Measurements from ENCODE around the gene SH2D1A. TPM values are rescaled to one million over a fixed set of nuclear protein-coding genes. Genes with fewer than 3 reads are reported as not detected.
"Not testable (repeated sequence)": the region's sequence is repeated elsewhere in the genome, so short reads cannot be mapped to it uniquely, and the experiment has no call there.

The SH2D1A gene
- total RNA-seq (2014; rRNA removed; shearing (Covaris generic)) = 0.13 TPM in 1 of 2 replicates, not detected in the other
- polyA plus RNA-seq (2015; cell fraction: cytosol; rRNA removed) = 0.19 and 0.23 TPM in 2 replicates
- polyA plus RNA-seq (2015; cell fraction: nucleus; rRNA removed) = 0.10 TPM in 1 of 2 replicates, not detected in the other

DNA sequence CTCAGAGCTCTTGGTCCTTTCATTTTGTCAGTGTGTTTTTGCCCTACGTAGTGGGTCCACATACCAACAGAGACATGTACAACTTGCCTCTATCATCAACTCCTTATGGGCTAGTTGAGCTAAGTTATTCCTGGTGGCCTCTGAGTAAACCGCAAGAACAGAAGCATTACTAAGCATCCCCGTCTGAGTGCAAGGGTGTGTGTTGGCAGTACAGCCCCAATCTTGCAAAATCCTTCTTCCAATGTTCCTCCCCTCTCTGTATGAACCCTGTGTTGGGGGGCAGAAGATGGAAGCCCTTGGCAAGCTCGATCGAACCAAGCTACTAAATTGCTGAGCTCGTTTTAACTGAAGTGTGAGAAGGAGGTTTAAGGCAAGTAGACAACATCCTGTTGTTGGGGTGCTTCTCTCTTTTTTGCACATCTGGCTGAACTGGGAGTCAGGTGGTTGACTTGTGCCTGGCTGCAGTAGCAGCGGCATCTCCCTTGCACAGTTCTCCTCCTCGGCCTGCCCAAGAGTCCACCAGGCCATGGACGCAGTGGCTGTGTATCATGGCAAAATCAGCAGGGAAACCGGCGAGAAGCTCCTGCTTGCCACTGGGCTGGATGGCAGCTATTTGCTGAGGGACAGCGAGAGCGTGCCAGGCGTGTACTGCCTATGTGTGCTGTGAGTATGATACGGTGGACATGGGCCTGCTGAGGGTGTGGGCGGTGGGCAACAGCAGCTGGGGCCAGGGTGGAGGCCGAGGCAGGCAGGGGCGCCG, at the start of gene SH2D1A:
TSS of gene SH2D1A (plus strand) at position 447 of the 760 bp plus-strand sequence. CDS start at position 527, 80 bp downstream.
- in situ Hi-C loops (cut with HindIII; ENCODE audit: low pct_unique_long_range_greater_than_20kb, low sequenced_read_pairs) = no loop called here
- no peak for DNase-seq (ENCODE audit: low read depth, low spot score)

DNA sequence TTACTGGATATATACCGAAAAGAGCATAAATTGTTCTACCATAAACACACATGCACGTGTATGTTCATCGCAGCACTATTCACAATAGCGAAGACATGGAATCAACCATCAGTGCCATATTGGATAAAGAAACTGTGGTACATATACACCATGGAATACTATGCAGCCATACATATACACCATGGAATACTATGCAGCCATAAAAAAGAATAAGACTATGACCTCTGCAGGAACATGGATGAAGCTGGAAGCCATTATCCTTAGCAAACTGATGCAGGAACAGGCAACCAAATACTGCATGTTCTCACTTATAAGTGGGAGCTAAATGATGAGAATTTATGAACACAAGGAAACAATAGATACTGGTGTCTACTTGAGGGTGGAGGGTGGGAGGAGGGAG, 47.0 kb upstream of the SH2D1A start:
- in situ Hi-C loops (cut with HindIII; ENCODE audit: low pct_unique_long_range_greater_than_20kb, low sequenced_read_pairs); DNase-seq (ENCODE audit: low read depth, low spot score): not testable (repeated sequence)

DNA sequence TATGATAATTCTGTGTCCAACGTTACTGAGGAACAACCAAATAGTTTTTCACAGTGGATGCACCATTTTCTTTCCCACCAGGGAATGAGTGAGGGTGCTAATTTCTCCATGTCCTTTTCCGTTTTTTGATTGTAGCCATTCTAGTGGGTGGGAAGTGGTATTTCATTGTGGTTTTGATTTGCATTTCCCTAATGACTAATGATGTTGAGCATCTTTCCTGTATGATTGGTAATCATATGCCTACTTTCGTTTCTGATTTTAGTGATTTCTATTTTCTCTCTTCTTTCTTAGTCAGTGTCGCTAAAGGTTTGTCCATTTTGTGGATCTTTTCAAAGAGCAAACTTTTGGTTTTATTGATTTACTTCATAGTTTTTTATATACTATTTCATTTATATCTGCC, 46.0 kb upstream of the SH2D1A start:
- in situ Hi-C loops (cut with HindIII; ENCODE audit: low pct_unique_long_range_greater_than_20kb, low sequenced_read_pairs) = no loop called here
- no peak for DNase-seq (ENCODE audit: low read depth, low spot score)

DNA sequence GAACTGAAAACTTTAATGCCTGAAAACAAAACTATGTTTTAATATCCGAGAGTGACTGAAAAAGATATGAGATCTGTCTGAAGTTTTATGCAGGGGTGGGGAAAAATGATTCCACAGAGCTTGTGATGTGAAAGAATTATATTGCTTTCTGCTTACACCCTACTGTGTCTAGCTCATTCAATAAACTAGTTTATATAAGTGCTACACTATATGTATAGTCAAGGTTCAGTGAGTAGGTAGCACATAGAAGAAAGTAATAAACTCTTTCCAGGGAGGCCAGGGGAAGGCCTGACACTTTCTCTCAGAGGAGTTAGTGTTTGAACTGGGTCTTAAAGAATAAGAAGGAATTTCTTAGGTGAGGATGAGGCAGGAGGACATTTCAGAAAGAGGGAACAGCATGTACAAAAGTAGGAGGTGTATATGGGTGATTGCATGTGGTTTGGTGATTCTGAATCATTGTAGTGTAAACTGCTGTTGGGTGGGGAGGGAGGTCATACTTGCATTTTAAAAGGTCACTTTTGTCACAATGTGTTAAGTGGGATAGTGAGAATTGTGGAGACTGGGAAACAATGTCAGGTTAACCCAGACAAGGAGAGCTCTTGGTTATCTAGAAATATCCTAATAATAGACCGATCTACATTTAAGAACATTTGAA, 39.0 kb upstream of the SH2D1A start:
- in situ Hi-C loops (cut with HindIII; ENCODE audit: low pct_unique_long_range_greater_than_20kb, low sequenced_read_pairs) = no loop called here
- no peak for DNase-seq (ENCODE audit: low read depth, low spot score)

DNA sequence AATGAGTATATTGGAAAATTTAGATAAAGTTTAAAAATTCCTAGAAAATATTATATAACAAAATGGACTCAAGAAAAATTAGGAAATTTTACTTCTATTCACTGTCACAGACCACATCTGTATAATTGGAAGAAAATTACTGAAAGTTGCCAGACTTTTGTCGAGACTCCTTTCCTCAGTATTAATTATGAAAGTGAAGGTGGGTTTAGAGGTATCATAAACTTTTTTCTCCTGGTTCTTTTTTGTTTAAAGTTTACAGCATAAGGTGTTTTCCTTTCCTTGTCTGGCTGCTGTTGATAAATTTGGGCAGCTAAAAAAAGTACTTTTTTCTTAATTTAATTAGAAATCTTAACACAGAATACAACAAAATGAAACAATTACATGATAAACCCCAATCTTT, 20.6 kb upstream of the SH2D1A start:
- in situ Hi-C loops (cut with HindIII; ENCODE audit: low pct_unique_long_range_greater_than_20kb, low sequenced_read_pairs) = no loop called here
- DNase-seq (ENCODE audit: low read depth, low spot score) = no peak

DNA sequence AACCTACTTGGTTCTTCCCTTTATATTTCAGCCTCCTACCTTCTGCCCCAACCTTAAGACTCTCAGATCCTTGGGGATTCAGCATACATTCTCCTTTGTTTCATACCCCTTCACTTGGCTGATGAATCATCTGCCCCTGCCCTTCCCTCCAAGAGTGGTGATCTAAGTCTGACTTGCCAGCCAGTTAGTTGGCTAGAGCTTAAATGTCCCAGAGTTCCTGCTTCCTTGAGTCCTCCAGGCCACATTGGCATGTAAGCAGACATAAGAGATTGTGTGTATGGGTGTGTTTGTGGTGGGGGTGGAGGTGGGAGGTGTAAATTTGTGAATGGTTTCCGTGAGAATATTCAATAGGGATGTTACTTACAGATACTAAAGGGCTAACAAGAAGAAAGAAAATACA, 17.6 kb upstream of the SH2D1A start:
- DNase-seq (ENCODE audit: low read depth, low spot score) = peak; percentile 90
- in situ Hi-C loops (cut with HindIII; ENCODE audit: low pct_unique_long_range_greater_than_20kb, low sequenced_read_pairs) = no loop called here

DNA sequence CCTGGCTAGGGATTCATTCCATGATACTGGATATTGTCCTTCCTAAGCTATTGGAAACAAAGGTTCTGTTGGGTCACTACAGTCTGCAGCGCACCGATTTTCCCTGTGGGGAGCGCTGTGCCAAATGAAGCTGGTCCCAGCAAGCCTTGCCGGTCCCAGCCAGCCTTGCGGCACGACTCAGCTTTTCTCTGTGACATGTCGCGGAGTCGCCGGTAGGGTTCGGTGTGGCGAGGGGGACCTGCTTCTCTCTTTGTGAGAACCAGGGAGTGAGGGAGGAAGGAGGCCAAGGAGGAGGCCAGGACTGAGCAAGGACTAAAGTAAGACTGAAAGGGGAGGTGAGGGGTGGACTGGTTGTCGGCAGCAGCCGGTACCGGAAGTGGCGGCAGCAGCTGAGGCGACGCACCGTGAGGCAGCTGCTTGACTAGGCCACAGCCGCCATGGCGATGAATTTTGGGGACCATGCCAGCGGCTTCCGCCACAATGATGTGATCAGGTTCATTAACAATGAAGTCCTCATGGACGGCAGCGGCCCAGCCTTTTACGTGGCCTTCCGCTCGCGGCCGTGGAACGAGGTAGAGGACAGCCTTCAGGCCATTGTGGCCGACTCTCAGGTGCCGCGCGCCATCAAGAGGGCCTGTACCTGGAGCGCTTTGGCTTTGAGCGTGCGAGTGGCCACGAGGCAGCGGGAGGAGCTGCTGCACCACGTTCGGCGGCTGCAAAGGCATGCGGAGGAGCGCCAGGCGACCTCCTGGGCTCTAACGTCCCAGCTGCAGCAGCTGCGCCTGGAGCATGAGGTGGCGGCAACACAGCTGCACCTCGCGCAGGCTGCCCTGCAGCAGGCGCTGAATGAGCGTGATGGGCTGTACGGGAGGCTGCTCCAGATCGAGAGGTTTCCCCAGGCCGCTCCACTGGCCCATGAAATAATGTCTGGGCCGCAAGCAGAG, 13.6 kb upstream of the SH2D1A start, which contains the start of gene TEX13D:
TSS of gene TEX13D (plus strand) at position 180 of the 944 bp plus-strand sequence. CDS start at position 438, 258 bp downstream.
- in situ Hi-C loops (cut with HindIII; ENCODE audit: low pct_unique_long_range_greater_than_20kb, low sequenced_read_pairs) = no loop called here
- no peak for DNase-seq (ENCODE audit: low read depth, low spot score)

DNA sequence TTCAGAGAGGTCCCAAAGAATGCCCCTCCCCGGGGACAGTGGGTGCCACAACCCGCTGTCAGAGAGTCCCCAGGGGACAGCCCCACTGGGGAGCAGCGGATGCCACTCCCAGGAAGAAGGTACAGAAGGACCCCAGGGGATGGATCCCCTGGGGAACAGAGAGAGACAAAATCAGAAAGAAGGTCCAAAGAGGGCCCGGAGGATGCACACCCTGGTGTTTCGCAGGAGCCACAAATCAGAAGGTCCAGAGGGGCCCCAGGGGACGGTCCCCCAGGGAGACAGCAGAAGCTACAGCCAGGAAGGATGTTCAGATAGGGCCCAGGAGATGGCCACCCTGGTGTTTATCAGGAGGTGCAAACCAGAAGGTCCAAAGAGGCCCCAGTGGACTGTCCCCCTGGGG, 12.5 kb upstream of the SH2D1A start:
- DNase-seq (ENCODE audit: low read depth, low spot score) = no peak
- in situ Hi-C loops (cut with HindIII; ENCODE audit: low pct_unique_long_range_greater_than_20kb, low sequenced_read_pairs) = no loop called here

DNA sequence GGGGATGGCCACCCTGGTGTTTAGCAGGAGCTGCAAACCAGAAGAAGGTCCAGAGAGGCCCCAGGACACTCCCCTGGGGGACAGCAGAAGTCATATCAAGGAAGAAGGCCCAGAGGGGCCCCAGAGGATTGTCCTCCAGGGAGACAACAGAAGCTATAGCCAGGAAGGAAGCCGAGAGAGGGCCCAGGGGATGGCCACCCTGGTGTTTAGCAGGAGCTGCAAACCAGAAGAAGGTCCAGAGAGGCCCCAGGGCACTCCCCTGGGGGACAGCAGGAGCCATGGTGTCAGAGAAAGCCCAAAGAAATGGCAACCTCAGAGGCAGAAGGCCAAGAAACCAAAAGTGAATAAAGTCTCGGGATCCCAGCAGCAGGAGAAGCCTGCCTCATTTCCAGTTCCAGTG, 11.8 kb upstream of the SH2D1A start:
- in situ Hi-C loops (cut with HindIII; ENCODE audit: low pct_unique_long_range_greater_than_20kb, low sequenced_read_pairs); DNase-seq (ENCODE audit: low read depth, low spot score): not testable (repeated sequence)

DNA sequence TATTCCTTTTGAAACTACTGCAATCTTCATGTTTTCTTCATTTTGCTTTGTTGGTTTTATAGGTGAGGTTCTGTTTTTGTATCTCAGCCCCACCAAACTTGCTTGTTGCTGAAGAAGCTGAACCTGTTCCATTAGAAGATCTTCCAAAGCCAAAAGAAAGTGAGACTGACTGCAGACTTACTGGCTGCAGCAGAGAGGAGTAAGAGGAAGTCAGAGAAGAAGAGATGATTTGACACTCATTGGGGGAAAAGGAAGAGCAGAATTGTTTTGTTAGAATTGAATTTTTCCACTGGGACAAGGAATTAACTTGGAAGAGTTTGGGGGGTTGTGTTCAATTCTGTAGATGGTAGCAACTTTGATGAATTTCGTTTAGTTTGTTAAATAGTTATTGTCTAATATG, 10.8 kb upstream of the SH2D1A start:
- in situ Hi-C loops (cut with HindIII; ENCODE audit: low pct_unique_long_range_greater_than_20kb, low sequenced_read_pairs) = no loop called here
- DNase-seq (ENCODE audit: low read depth, low spot score) = no peak

DNA sequence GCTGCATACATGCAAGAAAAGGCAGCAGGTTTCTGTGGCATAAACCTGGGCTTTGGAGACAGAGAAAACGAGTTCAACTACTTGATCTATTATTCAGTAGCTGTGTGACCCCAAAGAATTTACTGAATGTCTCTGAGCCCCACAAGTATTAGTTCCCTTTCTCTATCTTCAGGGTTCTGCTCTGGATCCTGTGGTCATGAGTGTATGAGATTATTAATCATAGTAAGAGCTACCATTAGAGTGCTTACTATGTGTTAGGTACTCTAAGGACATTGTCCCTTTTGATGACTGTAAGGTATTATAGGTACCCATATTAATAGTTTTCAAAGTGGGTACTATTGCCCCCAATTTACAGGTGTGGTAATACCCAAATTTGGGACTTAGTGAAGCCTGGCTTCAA, 8.4 kb upstream of the SH2D1A start:
- DNase-seq (ENCODE audit: low read depth, low spot score) = no peak
- in situ Hi-C loops (cut with HindIII; ENCODE audit: low pct_unique_long_range_greater_than_20kb, low sequenced_read_pairs) = no loop called here

DNA sequence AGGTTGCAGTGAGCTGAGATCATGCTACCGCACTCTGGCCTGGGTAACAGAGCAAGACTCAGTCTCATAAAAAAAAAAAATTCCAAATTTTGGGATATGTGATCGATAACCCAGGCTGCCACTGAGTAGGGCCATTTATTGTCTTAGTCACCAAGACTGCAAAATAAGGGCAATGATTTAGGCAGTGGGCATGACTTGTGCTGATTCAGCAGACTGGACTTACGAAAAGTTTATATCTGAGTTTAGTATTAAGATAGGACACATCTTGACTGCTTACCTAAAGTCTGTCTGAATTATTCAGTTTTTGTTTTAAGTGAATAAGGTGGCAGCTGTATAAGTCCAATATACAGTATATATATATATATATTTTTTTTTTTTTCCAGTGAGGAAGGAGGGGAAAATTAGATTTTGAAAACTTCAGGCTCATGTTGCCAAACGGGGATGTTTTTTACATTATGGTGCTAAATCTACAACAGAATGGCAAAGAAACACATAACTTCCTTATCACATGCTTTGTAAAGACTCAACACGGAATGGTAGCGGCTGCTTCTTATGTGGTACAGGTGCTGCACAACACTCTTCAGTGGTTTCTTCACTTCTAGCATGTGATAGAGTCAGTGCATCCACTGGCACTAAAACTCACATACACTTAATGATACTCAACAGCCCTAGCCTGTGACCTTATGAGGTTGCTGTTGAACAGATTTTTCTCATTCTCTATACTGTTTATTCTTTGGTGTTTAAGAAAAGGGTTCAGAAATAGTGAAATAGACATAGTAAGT, 7.4 kb upstream of the SH2D1A start:
- in situ Hi-C loops (cut with HindIII; ENCODE audit: low pct_unique_long_range_greater_than_20kb, low sequenced_read_pairs) = no loop called here
- DNase-seq (ENCODE audit: low read depth, low spot score) = no peak

DNA sequence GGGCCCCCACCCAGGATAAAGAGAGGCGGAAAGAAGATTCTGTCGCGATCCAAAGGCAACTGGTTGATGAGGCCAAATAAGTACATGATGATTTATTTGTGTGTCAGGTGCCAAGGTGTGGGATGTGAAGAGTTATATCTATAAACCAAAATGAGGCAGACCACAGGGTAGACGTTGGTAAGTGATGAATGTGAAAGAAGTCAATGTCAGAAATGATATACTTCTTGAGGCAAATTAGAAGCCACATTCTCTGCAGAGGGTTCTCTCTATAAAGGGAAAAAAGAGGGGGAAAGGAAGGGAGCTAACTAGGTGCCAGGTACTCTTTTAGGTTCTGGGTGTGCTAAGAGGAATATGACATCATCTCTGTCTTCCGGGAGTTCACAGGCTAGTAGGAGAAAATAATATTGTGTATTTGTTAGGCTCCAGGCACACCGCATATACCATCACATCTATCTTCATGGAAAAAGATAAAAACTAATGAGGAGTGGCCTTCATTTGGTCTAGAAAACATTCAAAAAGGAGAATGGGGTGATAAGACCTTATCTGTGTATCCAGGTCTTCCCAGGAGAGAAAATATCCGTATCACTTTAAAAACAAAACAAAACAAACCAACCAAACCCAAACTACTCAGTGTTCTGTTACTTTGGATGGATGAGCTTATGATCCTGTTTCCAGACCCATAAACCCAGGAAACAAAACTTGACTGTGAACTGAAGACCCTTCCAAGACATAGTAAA, 4.8 kb upstream of the SH2D1A start:
- in situ Hi-C loops (cut with HindIII; ENCODE audit: low pct_unique_long_range_greater_than_20kb, low sequenced_read_pairs) = no loop called here
- no peak for DNase-seq (ENCODE audit: low read depth, low spot score)

DNA sequence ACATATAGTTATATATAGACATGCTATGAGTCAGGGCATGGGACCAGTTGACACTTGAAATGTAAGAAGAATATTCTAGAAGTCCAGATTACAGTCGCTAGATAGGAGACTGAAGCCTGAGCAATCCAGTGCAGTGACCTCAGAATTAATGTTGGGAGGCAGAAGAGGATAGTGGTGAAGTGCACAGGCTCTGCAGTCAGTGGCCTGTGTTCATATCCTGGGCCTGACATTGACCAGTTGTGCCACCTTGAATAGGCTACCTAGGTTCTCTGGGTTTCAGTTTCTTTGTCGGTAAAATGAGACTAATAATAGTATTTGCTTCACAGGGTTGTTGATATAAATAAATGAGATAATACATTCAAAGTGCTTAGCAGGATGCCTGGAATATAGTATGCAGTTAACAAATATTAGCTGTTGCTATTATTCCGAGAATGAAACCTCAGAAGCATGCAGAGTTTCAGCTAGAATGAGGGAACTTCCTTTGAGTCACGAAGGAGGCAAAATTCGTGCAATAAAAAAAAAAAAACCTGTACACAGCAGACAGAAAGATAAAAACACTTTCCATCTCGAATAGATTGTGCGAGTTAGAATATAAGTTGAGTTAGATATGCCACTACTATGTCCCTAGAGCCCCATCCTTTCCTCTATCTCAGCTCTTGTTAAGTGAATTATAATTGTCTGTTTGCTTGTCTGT, 4.0 kb upstream of the SH2D1A start:
- in situ Hi-C loops (cut with HindIII; ENCODE audit: low pct_unique_long_range_greater_than_20kb, low sequenced_read_pairs) = no loop called here
- DNase-seq (ENCODE audit: low read depth, low spot score) = no peak

DNA sequence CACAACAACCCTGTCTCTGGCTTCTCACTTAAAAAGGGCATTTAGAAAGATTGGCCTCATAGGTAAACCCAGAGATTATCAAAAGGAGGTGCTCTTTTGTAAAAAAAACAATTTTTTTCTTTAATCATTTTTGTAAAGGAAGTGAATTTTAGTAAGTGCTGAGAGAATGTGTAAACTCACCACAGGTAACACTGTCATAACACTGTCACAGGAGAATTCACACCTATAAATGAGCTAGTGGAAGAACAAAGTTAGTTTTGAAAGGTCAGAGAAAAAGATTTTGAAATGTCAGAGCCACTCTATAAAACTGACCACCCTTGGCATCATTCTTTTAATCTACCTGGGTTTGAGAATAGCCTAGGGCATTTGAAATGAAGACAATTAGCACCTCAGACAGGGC, 3.3 kb upstream of the SH2D1A start:
- in situ Hi-C loops (cut with HindIII; ENCODE audit: low pct_unique_long_range_greater_than_20kb, low sequenced_read_pairs) = no loop called here
- no peak for DNase-seq (ENCODE audit: low read depth, low spot score)

DNA sequence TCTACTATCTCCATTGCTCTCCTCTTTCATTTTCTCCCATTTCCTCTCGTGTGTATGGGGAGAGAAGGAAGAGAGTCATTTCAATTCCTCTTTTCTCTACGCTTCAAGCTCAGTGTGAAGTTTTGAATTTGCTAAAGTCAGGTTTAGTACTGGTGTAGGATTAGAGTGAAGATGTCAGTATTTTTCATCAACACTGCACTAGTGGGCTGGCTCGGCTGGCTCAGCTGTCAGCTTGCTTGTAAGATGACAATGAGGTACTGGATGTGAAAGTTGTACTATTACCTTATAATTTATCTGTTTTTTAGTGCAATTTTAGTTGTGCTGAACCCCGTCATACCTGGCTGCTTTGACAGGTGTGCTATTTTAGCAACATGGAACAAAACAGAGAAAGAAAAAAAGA, 2.1 kb upstream of the SH2D1A start:
- DNase-seq (ENCODE audit: low read depth, low spot score) = no peak
- in situ Hi-C loops (cut with HindIII; ENCODE audit: low pct_unique_long_range_greater_than_20kb, low sequenced_read_pairs) = no loop called here

All from SK-MEL-5 (cell line).